NCI-H146 treated with DMSO at 0.1 percent for 48 hours (cell line): ENCODE results near the gene ERC2.

Source experiments
- DNase-seq: peaks from one replicate; lab custom pipeline; 2025; ENCODE audit not compliant: unreplicated experiment; lab: John Stamatoyannopoulos, UW

ERC2 gene

DNA sequence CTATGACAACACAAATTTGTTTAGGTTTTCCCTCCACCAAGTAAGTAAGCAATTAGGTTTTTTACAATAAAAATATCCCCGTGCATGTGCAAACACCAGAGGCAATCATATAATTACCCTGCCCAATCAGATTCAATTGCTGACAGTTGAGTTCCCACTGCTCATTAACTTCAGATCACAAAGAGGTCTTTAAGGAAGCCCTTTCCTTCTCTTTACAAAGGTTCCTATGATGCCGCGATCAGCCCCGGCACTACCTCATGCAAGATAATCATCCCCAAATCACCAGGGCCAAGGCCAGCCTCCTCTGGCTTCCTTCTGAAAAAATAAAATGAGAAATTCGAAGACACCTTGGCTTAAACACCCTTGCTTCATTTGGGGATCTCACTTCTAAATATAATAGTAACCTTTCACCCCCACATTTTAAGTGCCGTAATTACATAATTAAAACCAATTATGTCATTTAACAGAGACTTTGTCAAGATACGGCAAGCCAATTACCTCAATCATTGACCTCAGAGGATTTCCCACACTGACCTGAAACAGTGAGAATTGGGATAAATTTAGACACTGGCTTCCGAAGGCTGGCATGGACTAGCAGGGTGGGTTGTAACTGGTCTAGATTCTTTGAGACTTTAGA is 859.8 kb downstream of the ERC2 start:
- DNase-seq: peak; percentile 40

DNA sequence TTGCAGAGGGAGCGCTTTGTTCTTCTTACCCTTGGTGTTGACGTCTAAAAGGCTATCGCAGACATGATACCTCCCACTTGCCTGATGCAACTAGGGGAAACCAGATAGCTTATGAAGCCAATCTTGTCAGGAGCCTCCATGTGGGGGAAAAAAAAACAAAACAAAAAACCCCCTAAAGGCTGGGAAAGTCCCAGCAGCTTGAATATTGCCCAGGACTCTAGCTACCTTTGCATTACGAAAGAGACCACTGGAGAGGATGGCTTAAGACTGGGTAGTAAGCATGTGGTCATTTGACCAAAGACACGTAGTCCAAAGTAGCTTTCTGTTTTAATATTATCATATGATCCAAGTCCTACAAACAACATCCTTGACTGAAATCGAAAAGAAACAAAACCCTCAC is 860.4 kb downstream of the ERC2 start:
- DNase-seq: no peak

DNA sequence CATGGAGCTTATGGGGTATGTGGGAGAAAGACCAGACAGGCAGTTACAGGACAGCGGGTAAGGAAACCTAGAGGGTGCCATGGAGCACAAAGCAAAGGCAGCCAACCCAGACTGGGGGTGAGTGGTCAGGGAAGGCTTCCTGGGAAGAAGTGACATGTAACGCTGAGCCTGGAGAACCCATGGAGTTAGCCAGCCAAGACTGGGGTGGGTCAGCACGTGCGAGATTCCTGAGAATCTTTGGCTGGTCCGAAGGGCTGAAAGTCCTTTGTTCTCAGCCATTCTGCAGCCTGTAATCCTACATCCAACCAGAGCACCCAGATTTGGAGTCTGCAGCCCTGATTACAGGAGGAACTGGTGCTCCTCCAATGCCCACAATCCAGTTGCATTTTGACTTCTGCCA is 861.1 kb downstream of the ERC2 start:
- no peak for DNase-seq

DNA sequence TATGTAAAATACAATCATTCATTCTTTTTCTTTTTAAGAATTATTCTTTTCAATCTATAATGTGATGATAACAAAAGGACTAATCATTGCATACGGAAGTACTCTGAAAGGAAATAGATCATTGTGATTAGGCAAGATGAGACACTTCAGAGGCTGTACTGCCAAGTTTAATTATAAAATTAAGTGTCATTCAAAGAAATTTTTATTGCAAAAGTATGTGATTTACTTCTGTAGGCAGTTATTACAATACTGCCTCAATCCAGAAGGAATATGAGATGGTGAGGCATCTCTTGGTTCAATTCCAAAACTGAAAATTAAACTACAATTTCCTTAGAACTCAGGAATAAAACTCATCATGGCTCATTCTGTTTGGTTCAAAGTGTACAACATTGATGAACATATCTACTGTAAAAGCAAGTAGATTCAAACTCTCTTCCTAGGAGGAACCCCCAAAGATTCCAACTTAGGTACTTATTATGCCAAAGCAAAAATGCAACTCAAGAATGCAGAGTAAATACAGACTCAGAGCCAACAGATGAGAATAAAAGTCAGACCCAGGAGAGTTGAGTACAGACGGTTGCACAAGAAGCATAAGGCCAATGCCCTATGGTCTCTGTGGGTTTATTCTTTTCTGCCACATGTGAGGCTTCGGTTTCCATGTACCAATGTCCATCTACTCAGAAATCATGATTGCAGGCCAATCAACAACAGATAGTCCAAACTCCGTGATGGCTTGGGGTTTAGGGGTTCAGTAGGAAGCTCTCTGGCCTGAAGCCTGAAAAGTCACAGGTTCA is 862.6 kb downstream of the ERC2 start:
- no peak for DNase-seq

DNA sequence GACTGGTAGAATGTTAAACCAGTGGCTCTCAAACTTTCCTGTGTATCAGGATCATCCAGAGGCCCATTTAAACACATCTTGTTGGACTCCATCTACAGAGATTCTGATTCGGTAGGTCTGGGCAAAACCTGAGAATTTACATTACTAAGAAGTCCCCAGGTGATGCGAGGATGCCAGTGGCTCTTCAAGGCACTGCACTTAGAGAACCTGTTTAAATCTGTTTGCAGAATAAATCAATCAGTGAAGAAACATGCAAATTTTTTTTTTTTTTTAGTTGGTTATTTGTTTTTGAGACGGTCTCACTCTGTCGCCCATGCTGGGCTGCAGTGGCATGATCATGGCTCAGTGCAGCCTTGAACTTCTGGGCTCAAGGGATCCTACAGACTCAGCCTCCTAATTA is 863.4 kb downstream of the ERC2 start:
- DNase-seq: no peak

DNA sequence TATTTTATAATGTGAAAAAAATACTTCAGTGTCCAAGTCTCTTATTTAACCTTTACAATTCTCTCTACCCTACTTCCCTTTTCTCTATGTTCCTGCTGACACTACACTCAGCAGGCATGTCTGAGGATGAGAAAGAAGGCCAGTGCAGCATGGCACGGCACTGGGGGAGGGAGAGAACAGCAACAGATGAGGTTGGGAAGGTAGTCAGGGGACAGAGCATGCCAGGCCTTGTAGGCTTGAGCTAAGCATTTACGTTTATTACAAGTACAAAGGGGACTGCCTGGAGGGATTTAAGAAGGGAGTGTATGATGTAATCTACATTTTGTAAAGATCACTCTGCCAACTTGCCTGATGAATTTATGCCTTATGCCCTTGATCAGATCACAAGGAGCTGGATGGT is 863.9 kb downstream of the ERC2 start:
- no peak for DNase-seq

DNA sequence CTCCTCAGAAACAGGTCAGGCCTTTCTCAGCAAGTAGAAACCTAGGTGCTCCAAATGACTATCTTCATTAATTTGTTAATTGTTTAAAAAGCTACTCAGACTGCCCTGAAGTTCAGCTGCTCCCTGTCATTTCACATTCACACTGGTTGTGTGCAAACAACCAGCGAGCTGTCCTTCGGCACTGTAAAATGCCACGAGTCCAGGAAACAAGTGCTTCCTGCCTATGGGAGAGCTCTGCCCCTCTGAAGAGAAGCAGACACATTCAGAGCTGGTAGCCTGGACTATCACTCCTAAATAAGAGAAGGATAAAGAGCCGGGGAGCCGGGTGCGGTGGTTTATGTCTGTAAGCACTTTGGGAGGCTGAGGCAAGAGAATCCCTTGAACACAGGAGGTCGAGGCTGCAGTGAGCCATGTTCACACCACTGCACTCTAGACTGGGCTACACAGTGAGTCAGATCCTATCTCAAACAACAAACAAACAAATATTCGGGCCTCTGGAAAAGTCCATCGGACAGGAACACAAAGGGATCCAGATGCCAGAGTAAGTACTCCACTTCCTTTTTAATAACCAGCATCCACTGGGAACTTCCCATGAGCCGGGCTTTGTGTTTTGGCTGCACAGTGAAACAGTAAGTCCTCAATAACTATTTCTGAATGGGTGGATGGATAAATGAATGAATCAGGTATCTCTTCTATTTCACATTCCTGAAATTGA is 866.7 kb downstream of the ERC2 start:
- DNase-seq: no peak

DNA sequence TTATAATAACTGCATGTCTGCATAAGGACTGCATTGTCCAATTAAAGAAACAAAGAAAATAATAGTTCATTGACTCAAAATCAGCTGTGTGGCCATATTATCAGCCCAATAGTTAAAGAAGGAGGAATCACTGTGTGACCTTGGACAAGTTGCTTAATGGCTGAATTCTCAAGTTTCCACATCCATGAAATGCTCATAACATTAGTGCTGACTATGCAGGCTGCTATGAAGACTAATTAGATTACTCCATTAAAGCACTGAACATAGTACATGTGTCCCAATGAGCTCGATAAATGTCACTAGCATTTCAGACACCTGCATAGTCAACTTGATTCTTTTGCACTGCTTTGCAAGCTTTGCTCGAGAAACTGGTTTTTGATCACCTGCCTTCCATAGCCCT is 870.0 kb downstream of the ERC2 start:
- DNase-seq: no peak

DNA sequence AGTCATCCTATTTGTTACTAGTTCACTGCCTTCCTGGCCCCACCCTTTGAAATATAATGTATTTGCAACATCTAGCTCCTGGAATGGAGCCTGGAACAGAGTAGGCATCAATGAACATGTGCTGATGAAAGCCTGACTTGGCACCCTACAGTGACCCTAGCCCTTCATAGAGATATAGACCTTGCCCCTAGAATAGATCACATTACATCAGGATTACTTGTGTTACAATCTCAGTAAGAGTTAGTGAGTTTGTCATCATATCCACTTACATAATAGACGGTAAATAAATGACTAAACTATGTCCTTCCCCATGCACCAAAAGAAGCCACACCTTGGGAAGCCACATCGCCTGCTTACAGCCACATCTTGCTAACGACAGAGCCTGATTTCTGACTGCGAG is 870.6 kb downstream of the ERC2 start:
- no peak for DNase-seq

DNA sequence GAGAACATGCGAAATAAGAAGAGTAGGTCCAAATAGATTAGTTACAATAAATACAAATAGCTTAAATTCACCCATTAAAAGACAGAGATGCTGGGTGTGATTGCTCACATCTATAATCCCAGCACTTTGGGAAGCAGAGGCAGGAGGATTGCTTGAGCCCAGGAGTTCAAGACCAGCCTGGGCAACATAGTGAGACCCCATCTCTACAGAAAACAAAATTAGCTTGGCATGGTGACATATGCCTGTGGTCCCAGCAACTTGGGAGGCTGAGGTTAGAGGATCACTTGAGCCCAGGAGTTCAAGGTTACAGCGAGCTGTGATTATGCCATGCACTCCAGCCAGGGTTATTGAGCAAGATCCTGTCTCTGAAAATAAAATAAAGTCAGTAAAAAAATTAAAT is 872.1 kb downstream of the ERC2 start:
- DNase-seq: no peak

DNA sequence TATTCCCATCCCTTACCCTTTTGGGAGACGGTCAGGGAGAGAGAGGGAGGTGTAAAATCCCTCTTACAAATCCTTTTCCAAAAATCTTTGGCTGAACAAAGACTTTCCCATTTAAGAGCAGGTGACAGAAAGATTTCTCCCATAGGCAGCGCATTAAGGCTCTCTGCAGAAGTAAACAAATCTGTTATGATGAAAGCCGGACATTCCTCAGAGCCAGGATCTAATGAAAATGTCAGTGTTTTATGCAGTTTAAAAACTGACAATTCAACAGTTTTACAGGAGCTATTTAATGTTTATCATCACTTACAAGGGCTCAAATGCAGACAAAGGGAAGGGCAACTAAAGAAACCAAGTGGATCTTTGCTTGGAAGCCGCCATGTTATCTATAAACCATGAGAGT is 872.8 kb downstream of the ERC2 start:
- DNase-seq: no peak

DNA sequence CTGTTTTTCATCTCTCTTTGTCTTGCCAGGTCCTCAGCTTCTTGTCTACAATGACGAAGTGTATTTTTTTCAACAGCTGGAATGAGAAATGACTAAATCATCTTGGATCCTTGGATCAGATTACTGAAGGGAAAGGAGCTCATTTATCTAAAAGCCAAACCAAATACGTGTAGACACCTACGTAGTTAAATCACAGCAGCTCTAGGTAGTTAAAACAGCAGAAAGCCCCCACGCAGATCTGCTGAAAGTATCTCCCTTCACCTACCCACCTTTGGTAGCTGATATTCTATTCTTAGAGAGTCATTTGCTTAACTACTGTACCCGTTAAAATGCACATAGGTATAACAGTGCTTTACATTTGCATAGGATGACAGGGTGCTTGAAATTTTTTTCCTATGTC is 875.7 kb downstream of the ERC2 start:
- DNase-seq: no peak

DNA sequence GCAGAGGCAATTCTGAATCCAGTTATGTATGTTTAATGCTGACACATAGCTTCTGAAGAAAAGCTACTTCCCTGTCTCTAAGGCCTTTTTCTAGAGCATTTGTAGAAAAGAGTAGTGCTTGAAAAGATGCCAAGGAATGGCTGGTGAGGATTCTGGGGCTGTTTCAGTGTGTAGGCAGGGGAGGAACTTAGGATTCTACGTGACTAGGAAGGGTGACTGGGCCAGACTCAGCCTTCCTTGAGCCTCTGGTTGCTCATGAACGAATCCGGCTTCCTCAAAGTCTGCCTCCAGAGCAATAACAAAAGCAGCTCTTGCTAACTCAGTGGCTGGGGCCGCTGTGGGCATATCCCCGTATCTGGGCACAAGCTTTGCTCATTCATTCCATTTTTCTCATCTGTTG is 876.4 kb downstream of the ERC2 start:
- no peak for DNase-seq

DNA sequence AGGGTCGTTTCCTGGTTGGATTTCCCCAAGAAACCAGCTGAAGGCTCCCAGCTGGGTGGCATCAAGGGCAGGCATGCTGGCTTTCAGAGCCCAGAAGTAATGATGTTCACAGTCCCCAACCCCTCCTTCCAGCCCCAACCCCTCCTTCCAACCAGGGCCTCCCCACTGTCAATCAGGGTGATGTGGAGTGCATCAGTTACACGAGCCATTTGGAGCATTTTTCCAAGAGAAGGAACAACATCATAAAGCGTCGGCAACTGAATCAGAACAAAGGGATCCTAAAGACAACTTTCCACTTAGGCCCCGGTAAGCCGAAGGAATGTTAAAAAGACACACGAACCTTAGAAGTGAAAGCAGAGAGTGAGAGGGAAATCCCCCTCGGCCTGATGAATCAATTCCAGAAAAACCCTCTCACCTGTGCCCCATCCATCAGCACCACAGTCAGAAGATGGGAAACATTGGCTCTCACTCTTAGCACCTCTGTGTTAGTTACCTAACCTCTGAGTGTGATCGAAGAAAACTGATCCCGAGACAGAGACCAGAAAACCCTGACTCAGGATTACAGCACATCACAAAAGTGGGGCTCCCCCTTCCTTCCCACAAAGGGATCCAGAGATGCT is 880.0 kb downstream of the ERC2 start:
- no peak for DNase-seq

DNA sequence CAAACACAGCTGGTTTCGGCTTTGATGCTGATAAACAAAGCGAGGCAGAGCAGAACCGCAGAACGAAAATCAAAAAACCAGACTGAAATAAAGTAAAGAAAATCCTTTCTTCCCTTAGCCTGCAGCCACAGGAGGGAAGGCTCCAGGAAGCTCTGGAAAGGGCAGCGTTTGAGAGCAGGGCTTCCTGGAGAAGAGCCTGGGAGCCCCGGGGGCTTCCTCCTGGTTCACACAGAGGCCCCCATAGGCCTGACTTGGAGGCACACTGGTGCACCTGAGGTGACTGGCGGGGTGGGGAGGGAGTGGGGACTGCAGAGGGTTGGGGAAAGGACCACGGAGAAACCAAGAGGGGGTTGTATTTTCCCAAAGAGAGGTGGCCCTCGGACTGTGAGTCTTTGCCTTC is 882.4 kb downstream of the ERC2 start:
- DNase-seq: no peak

DNA sequence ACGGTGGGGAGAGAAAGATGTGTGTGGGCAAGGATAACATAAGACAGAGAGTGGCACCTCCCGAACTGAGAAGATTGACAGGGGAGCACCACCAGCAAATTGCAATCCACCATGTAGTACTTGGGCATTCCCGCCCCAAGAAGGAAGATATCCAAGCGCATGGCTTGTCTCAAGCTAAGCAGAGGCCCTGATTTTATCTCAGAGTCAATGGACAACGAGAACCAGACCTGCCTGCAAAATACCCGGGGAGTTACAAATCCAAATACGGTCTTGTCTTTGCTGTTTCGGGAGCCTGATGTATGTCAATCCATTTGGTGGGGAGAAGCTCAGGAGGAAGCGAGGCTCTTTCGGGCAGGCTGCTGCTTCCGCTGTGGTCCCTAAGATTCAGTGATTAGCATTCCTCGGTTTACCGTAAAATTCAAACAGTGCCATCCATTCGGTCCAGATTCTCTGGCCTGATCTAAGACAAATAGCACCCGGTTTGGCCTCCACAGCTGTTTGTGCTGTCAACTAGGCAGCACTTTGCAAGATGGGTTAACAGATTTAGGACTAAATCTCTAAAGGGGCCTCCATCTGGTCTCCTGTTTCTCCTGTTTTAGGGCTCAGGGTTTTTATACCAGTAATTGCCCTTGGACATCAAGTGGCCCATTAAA is 883.4 kb downstream of the ERC2 start:
- DNase-seq: no peak

DNA sequence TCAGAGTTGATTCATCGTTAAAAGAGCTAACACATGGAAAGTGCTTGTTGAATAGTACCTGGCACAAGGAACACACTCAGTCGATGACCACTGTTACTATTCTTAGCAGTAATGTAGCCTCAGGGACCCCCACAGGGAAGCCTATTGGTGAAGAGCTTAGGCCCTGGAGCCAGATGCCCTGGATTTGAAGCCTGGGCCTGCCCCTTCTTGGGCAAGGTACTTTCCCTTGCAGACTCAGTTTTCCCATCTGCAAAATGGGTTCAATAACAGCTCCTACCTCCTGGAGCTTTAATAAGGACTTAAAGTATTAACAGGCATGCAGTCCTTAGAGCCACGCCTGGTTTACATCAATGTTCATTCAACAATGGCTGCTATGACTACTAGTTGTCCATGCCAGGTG is 884.2 kb downstream of the ERC2 start:
- DNase-seq: no peak

DNA sequence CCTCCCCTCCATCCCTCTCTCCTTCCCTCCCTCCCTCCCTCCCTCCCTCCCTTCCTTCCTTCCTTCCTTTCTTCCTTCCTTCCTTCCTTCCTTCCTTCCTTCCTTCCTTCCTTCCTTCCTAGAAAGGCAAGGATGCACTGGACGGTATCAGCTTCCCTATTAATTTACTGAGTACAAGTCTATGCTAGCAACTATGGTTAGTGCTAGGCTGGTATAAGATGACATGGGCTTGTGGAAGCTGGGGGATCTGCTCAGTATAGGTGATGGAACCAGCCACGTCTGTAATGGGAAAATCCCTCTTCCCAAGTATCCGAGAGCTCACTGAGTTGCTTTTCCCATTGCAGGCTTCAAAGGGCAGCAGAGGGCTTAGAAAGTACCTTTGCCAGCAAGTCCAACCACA is 884.8 kb downstream of the ERC2 start:
- no peak for DNase-seq

DNA sequence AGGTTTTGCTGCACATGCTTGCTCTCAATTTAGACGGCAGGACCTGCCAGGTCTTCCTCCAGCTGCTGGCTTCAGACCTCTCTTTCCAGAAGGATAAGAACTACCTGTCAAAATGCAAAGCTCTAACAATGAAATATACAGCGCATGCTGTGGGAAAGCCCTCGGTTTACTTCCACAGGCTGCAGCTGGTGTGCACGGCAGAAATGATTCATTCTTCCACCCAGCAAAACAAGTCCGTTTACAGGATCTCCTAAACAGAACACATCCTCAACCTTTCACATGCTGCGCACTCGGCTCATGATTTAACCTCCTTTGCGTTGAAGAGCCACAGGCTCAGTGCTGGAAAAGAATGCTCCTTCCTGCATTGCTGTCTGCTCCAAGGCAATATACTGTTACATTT is 888.8 kb downstream of the ERC2 start:
- no peak for DNase-seq

DNA sequence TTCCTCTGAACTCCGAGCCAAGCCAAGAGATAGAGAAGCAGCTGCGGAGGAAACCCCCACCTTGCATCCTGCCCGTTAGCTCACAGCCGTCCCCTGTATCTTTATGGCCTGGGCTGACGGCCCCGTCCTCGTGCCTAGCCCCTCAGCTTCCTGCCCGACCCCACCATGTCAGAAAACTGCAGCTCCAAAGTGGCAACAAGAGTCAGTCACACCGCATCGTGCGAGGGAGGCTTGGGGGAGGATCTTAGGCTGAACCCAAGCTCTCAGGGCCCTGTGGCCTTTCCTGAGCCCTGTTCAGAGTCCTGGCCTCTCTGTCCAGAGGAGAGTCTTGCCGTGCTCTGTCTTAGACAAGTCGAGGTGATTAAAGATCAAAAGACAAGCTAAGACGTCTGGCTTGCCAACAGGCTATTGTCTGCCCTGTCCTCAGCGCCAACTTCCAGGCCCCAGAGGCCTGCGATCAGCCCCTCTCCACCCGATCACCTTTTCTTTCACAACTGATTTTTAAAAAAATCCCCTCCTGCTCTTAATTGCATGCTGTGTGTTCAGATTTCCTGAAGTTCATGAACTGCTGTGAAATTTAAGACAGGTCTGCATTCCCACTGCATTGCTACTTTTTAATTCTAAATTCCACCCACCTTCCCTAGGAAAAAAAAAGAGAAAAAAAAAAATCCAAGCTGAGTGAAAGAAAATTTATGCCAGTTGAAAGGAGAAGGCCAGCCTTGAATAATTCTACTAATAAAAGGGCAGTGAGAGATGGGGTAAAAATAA is 891.5 kb downstream of the ERC2 start:
- no peak for DNase-seq

DNA sequence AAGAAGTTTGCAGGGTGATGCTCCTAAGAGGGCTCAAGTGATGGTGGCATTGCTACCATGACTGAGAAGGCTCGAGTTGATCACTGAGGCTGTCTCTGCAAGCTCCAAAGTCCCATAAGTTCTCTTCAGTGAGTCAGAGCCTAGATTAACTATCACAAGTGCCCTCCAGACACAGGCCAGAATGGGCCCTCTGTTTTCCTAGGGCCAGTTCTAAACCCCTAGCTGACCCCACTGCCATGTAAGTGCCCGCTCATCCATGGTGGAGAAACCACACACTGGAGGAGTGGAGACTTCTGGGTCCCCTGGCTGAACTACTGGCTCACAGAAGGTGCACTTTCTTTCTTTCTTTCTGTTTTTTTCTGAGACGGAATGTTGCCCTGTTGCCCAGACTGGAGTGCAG is 893.6 kb downstream of the ERC2 start:
- DNase-seq: no peak
